Panc1 (cell line): ENCODE data around the gene GYPE. TPM values are rescaled to one million over a fixed set of nuclear protein-coding genes. Genes with fewer than 3 reads are reported as not detected.
"Not testable (repeated sequence)": the region's sequence is repeated elsewhere in the genome, so short reads cannot be mapped to it uniquely, and the experiment has no call there.

ENCODE experiments used
- ATAC-seq: fragments of 200-7000 bp; cut with Tn5 transposase; 2 replicates; pipeline ENCODE4 v1.9.1; 2020; ENCODE audit warnings: mild to moderate bottlenecking, moderate library complexity
- BruUV-seq: library from RNA; stranded (reverse); fragments of 400-500 nt; replicated peaks from 2 replicates; lab custom pipeline; 2021; lab: Mats Ljungman, UMichigan
- CTCF ChIA-PET: fragments of 300-600 bp; sonication (Branson Sonifier 250); formaldehyde crosslinking; loops from one replicate; lab custom pipeline; 2022; ENCODE audit warnings: antibody characterized with exemption; lab: Charles Lee
- POLR2A ChIA-PET: fragments of 300-600 bp; sonication (Branson Sonifier 250); formaldehyde crosslinking; loops from one replicate; lab custom pipeline; 2022; ENCODE audit warnings: antibody characterized with exemption; lab: Charles Lee
- DNase-seq: peaks from one replicate; pipeline ENCODE4 v3.0.0-alpha.2; 2010; ENCODE audit warnings: low read depth, low spot score
- H3K27ac ChIP-seq: 2 replicates; pipeline ENCODE4 v1.5.1; 2011; ENCODE audit warnings: mild to moderate bottlenecking, low read length, inconsistent platforms
- H3K27me3 ChIP-seq: fragments of 200-500 bp; sonication (Bioruptor generic); 2 replicates; pipeline ENCODE4 v1.6.0; 2014; ENCODE audit warnings: low read length, inconsistent platforms; ENCODE audit not compliant: control insufficient read depth, insufficient read depth
- H3K36me3 ChIP-seq: fragments of 200-500 bp; sonication (Bioruptor generic); 2 replicates; pipeline ENCODE4 v1.5.1; 2014; ENCODE audit warnings: inconsistent platforms, mild to moderate bottlenecking, low read length, moderate library complexity; ENCODE audit not compliant: control insufficient read depth, insufficient read depth
- H3K4me1 ChIP-seq: 2 replicates; pipeline ENCODE4 v1.5.1; 2011; ENCODE audit warnings: inconsistent platforms, mild to moderate bottlenecking, low read length, moderate library complexity; ENCODE audit not compliant: control insufficient read depth, insufficient read depth
- H3K4me3 ChIP-seq, 2 experiments: 2 replicates each; pipeline ENCODE4 v1.5.1; 2011 to 2012; ENCODE audit warnings: low read depth in 2 of 2, low read length in 2 of 2, mild to moderate bottlenecking in 2 of 2, inconsistent platforms in 1 of 2, moderate library complexity in 1 of 2
- H3K9me3 ChIP-seq: fragments of 200-500 bp; sonication (Bioruptor generic); 2 replicates; pipeline ENCODE4 v1.5.1; 2014; ENCODE audit warnings: low read depth, mild to moderate bottlenecking, inconsistent platforms, low read length, moderate library complexity; ENCODE audit not compliant: control insufficient read depth, insufficient read depth
- CTCF ChIP-seq: fragments of 450-650 bp; IDR thresholded peaks from 2 replicates; pipeline ENCODE4 v1.5.1; 2017; ENCODE audit warnings: mild to moderate bottlenecking
- in situ Hi-C: cut with HindIII; loops from 2 replicates; pipeline ENCODE4 v1.10.0; 2016; ENCODE audit warnings: low sequenced_read_pairs, low pct_unique_long_range_greater_than_20kb
- intact Hi-C: fragments of 100-400 bp; cut with micrococcal nuclease; formaldehyde crosslinking; loops from one replicate; pipeline ENCODE4 v1.10.0; 2022; ENCODE audit not compliant: unreplicated experiment
- total RNA-seq: library from RNA; stranded (reverse); gene quantifications from one replicate; pipeline ENCODE4 v1.2.1, GENCODE V29; 2021; ENCODE audit not compliant: unreplicated experiment

The GYPE gene
- total RNA-seq, 1 experiment from 2014 or later = 0.15 TPM

DNA sequence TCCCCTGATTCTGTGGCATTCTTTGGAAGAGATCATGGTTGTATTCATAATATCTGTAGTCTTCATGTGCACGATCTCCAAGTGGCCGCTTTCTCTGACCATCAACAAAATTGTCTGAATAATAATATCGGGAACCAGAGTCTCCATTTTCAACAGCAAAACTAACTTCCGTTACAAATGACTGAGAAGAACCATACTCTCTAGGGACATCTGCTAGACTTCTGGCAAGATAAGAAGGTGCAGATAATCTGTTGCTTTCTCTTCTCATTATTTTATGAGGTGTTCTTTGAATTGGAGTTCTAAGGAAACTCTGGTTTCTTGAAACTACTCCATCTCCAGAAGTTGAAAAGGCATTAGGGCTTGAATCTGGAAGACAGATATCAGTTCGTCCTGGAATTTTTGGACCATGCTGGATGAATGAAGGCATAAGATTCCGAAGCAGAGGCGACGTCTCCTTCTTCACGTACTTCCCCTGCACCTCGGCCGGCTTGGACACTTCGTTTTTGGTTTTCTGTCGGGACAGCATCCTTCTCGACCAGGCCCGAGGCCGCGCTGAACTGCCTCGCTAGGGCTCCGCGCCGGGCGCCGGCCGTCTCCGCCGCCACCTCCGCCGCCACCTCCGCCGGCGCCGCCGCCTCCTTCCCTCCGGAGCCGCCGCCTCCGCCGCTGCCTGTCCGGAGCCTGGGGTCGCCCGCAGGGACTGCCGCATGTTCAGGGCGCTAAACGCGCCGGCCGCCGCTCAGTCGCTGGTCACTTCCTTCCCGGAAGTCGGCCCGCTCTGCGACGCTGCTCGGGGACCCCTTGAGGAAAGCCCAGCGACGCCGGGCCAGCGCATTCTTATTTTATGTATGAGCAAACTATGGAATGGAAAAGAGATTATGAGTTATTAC is 6.4 kb upstream of the GYPE start:
- in situ Hi-C loops, DNase-seq, intact Hi-C loops, POLR2A ChIA-PET, H3K36me3 ChIP-seq, H3K9me3 ChIP-seq, H3K27me3 ChIP-seq, H3K27ac ChIP-seq, CTCF ChIA-PET, BruUV-seq, H3K4me3 ChIP-seq, ATAC-seq, H3K4me1 ChIP-seq: not testable (repeated sequence)

DNA sequence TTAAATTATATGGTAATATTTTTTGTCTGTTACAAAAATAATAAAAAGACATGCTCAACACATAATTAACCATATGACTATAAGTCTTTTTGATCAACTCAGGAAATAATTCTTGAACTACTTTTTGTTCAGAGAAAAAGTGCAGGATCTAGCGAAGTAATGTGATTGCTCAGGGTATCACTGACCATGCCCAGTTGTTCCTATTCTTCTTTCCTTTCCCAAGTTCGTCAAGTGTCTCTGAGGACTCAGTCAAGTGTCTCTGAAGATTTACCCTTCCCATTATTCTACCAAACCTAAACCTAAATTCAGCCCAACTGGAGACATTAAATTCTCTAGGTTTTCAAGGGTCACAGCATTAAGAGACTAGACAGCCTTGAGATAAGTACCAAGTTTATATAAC is 5.5 kb upstream of the GYPE start:
- BruUV-seq, CTCF ChIA-PET, intact Hi-C loops, in situ Hi-C loops, H3K9me3 ChIP-seq, POLR2A ChIA-PET, H3K27ac ChIP-seq, H3K4me1 ChIP-seq, H3K27me3 ChIP-seq, H3K4me3 ChIP-seq, DNase-seq, H3K36me3 ChIP-seq, ATAC-seq: not testable (repeated sequence)

DNA sequence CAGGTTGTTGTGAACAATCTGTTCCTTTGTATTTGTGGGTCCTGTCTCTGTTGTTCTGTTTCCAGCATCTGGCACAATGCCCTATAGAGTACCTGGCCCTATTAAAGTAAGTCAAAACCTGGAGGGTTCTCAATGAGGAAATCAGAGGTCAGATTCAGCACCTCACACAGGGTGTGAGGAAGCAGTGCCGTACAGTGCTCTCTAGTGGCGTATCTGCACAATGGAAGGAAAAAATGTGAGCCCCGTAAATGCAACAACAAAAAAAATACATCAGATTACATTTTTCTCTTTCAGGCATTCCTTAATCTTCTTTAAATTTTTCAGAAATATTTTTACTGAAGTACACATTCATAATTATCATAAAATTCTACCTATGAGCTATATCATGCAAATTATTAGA is 2.5 kb upstream of the GYPE start:
- intact Hi-C loops = loop anchor here (10.0 kb wide), 1 partner anchor 133 kb away; no protein-coding TSS in a partner anchor
- CTCF ChIA-PET, BruUV-seq, H3K36me3 ChIP-seq, in situ Hi-C loops, H3K4me3 ChIP-seq, H3K27ac ChIP-seq, H3K27me3 ChIP-seq, ATAC-seq, H3K4me1 ChIP-seq, H3K9me3 ChIP-seq, DNase-seq: not testable (repeated sequence)
- peak; percentile 39; the same call in 1 of the 2 replicates for TF ChIP-seq CTCF
- POLR2A ChIA-PET = interaction anchor here (0.6 kb wide), 1 partner anchor 656 kb away, joined by 3 read pairs; no protein-coding TSS in a partner anchor

DNA sequence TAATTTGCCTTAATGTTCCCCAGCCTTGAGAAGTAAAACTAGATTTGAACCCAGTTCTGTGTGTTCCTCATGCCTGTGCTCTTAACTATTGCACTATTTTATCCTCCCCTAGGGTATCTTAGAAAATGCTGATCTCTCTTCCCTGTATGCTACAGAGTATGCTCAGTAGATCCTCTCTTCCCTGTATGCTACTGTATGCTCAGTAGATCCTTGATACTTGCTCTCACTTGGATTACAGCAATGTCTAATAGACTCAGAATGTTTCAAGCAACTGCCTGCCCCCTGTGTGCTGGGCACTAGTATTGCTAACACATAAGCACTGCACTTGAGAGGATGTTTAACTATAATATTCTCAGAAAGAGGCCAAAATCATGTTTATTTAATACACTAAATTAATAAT is 928 bp downstream of the GYPE start:
- CTCF ChIA-PET, BruUV-seq, POLR2A ChIA-PET: not testable (repeated sequence)

DNA sequence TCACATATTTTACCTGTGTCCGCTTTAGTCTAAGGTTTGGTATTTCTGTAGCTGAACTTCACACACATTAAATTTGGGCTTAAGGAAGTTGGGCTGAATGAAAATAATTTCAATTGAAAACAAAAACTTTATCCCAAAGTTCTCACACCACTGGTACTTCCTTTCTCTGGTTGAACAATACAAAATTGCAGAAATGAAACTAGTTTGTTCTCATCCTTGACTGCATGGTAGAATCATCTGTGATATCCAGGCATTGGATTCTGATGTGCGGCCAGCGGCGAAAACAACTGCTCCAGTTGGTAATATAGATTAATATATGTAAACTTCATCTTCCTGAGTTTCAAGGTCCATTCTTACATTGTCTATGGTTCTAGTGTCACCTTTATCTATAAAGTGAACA is 15.0 kb downstream of the GYPE start:
- H3K27me3 ChIP-seq, H3K4me1 ChIP-seq, H3K4me3 ChIP-seq, intact Hi-C loops, DNase-seq, ATAC-seq, H3K27ac ChIP-seq, H3K9me3 ChIP-seq, CTCF ChIA-PET, H3K36me3 ChIP-seq, in situ Hi-C loops, POLR2A ChIA-PET, BruUV-seq: not testable (repeated sequence)

More for the DNA sequence above, 928 bp downstream of the GYPE start:
- H3K27me3 ChIP-seq, H3K4me1 ChIP-seq, ATAC-seq, in situ Hi-C loops, DNase-seq, H3K36me3 ChIP-seq, H3K27ac ChIP-seq, H3K9me3 ChIP-seq, H3K4me3 ChIP-seq: not testable (repeated sequence)
- intact Hi-C loops = loop anchor here (10.0 kb wide), 1 partner anchor 130 kb away; no protein-coding TSS in a partner anchor

DNA sequence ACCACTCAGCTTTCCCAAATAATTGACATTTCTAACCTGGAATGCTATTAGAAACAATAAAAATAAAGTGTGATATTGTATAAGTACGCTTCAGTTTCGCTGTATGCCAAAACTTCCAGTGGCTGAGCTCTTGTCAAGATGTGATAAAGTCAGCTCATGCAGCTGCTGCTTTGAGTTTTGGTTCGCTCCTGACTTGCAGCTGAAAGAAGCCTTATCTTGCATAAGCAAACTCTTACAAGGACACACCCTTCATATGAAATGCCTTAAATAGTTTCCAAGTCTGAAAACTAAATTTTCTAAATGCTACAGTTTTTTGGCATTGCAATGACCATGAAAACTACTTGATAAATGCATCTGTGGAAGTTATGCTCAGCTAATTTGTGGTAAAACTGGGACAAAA is 17.2 kb downstream of the GYPE start:
- H3K27me3 ChIP-seq, H3K4me1 ChIP-seq, POLR2A ChIA-PET, H3K27ac ChIP-seq, ATAC-seq, H3K4me3 ChIP-seq, CTCF ChIA-PET, intact Hi-C loops, H3K9me3 ChIP-seq, DNase-seq, H3K36me3 ChIP-seq, BruUV-seq, in situ Hi-C loops: not testable (repeated sequence)
